HG03196 (cell line): Measurements from ENCODE around the gene NUTF2.
"Not testable (repeated sequence)": the region's sequence is repeated elsewhere in the genome, so short reads cannot be mapped to it uniquely, and the experiment has no call there.

ENCODE experiments used
- ATAC-seq: cut with Tn5 transposase; IDR thresholded peaks from one replicate; pipeline ENCODE4 v1.9.1; 2021; ENCODE audit not compliant: unreplicated experiment

Gene NUTF2

GRCh38 chr16:67883146-67883871, 36.6 kb downstream of the NUTF2 start:
- ATAC-seq: no peak

GRCh38 chr16:67883872-67884261, 37.1 kb downstream of the NUTF2 start:
- no peak for ATAC-seq

- no peak for ATAC-seq
Observed at GRCh38 chr16:67884684-67885083, 38.0 kb downstream of the NUTF2 start, which contains the start of gene NRN1L. TSS of gene NRN1L (plus strand) at chr16:67884885. CDS start at chr16:67884904, 19 bp downstream.

- ATAC-seq: no peak
Observed at GRCh38 chr16:67885545-67885944, 38.8 kb downstream of the NUTF2 start.

GRCh38 chr16:67885976-67886375, 39.2 kb downstream of the NUTF2 start:
- no peak for ATAC-seq

GRCh38 chr16:67886387-67886786, 39.7 kb downstream of the NUTF2 start:
- ATAC-seq: no peak

- no peak for ATAC-seq
Observed at GRCh38 chr16:67888331-67888730, 41.6 kb downstream of the NUTF2 start.

- no peak for ATAC-seq
Observed at GRCh38 chr16:67892375-67892774, 45.6 kb downstream of the NUTF2 start.

GRCh38 chr16:67892899-67893742, 46.4 kb downstream of the NUTF2 start, which contains the start of gene PSKH1:
TSS of gene PSKH1 (plus strand) at chr16:67893254. CDS start at chr16:67908750, 15,496 bp downstream.
- ATAC-seq: peak; percentile 87

GRCh38 chr16:67893743-67894399, 47.1 kb downstream of the NUTF2 start:
- no peak for ATAC-seq

- no peak for ATAC-seq
Observed at GRCh38 chr16:67897231-67897630, 50.5 kb downstream of the NUTF2 start.

GRCh38 chr16:67901734-67902133, 55.0 kb downstream of the NUTF2 start:
- no peak for ATAC-seq

GRCh38 chr16:67902831-67903230, 56.1 kb downstream of the NUTF2 start:
- ATAC-seq: no peak

GRCh38 chr16:67907397-67908180, 60.9 kb downstream of the NUTF2 start:
- ATAC-seq: no peak

GRCh38 chr16:67909056-67909742, 62.5 kb downstream of the NUTF2 start:
- no peak for ATAC-seq

GRCh38 chr16:67910158-67910557, 63.4 kb downstream of the NUTF2 start:
- ATAC-seq: no peak

GRCh38 chr16:67914758-67915495, 68.2 kb downstream of the NUTF2 start:
- no peak for ATAC-seq

- not testable (repeated sequence) for ATAC-seq
Observed at GRCh38 chr16:67915496-67915769, 68.7 kb downstream of the NUTF2 start.

GRCh38 chr16:67915831-67916723, 69.3 kb downstream of the NUTF2 start:
- ATAC-seq: no peak
